Sciatic nerve (tissue), 2 donors: ENCODE results near the gene CACNA1C. TPM values are rescaled to one million over a fixed set of nuclear protein-coding genes. Genes with fewer than 3 reads are reported as not detected.
A peak's percentile ranks its signal among the peaks of the same experiment; 100 is the strongest.

ENCODE experiments used
- ATAC-seq: fragments of 200-7000 bp; cut with Tn5 transposase; one replicate; pipeline ENCODE4 v1.9.1; 2020; ENCODE audit warnings: mild to moderate bottlenecking, moderate library complexity
- DNase-seq: peaks from one replicate; pipeline ENCODE4 v3.0.0-alpha.2; 2020; ENCODE audit warnings: low spot score
- intact Hi-C: fragments of 100-400 bp; cut with DNase I; formaldehyde crosslinking; loops from one replicate; pipeline ENCODE4 v1.14.2; 2022
- total RNA-seq: library from RNA; stranded (reverse); fragmentation: NEBNext Ultra II Directional; extraction: Animal tissue kit (Norgen Biotek cat#: 25700); gene quantifications from one replicate; pipeline ENCODE4 v1.2.1, GENCODE V29; 2021
- donor health status: DM: no; HTN: no; CAD: no.
- donor health status: DM: no; HTN: no; CAD: no.

Gene CACNA1C
- total RNA-seq, 1 donor from 2014 or later, result 9.0 TPM

DNA sequence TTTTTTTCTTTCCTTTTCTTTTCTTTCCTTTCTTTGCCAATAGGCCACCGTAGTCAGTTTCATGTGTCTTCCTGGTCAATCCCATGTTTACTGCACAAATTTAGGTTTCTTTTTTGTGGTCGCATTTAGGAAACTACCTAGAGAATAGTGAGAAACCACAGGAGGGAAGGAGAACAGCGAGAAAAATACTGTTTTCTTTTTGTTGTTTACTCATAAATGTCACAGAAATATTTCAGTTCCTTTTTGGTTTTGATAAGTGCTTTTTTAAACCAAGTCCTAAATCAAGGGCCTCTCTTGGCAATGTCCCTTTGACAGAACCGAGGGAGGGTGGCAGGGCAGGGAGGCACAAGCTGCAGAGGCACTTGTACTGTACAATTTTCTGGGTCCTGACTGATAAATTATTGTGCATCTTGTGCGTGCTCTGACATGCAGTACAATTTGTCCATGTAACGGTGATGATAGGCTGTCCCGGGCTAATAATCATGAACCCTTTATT is 326.1 kb downstream of the CACNA1C start:
- ATAC-seq (no peak), DNase-seq (no peak)
- intact Hi-C loops, result no loop called here

- ATAC-seq (no peak), DNase-seq (peak; percentile 5)
- intact Hi-C loops, result no loop called here
Observed at GRCh38 chr12:2380946-2381345, 328.2 kb downstream of the CACNA1C start.

GRCh38 chr12:2382370-2383155 is 329.8 kb downstream of the CACNA1C start:
- ATAC-seq (no peak), DNase-seq (no peak)
- intact Hi-C loops, result no loop called here

GRCh38 chr12:2383325-2384028 is 330.7 kb downstream of the CACNA1C start:
- intact Hi-C loops, result no loop called here
- no peak for DNase-seq
- peak; percentile 63 for ATAC-seq

DNA sequence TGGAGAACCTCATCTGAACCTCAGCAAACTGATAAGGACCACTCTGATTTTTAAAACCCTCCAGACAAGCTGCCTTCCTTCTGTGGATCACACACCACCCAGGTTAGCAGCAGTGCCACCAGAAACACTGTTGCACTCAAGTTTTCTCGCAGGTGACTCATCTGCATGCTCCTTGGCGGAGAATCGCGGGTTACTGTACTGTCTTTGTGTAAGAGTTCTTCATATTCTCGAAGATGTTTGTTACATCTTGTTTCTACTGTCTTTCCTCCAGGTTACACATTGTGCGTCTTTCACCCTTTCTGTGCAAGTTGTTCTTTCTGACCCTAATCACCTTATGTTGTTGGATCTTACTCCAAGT is 331.2 kb downstream of the CACNA1C start:
- no peak for ATAC-seq
- intact Hi-C loops, result no loop called here
- DNase-seq, result no peak

DNA sequence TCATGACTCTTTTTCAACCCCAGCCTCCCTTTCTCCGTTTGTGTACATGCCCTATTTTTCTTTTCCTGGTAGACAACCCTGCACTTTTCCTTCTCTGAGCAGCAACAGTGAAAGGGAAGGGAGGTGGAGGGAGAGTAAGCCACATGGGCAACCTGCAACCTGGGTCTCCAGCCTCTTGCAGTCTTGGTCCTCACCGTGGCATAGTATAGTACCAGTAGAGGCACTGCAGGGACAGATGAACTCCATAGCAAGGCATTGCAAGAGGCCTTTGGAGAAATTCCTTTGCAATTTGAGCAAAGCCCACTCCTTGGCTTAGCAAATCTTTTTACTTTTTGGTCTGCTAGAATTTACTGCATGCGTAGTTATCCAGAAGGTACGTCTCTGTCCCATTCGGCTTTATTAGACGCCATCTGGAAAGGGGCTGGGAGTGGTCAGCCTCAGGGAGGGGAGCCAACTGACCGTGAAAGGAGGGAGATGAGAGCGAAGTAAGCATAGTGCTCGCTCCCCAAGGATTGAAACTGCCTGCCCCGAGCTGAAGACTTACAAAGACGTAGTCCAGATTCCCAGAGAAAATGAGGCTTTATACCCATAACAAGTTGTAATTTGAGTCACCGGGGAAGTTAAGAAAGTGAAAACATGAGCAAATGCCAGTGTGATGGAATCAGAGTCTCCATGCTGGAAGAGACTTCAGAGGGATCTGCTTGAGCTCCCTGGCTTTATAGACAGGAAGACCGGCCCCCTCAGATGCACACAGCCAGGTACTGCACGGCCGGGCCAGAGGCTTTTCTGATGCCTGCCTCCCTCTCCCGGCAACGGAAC is 332.0 kb downstream of the CACNA1C start:
- intact Hi-C loops, result no loop called here
- ATAC-seq (peak; percentile 58), DNase-seq (no peak)

DNA sequence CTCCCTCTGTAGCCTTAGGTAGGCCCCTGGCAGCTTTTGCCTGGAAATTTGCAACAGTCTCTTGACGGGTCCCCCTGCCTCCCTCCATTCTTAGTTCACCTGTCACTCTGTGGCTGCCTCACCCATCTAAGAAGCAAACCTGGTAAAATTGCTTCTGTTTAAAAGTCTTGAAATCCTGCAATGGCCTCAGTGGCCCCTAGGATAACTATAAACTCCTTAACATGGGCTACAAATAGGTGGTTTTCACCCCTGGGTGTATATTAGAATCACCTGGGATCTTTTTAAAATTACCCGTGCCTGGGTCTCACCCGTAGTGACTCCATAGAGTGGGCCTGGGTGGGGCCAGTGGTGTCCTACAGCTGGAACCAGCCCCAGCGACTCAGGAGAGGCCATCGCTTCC is 332.7 kb downstream of the CACNA1C start:
- DNase-seq, result no peak
- no peak for ATAC-seq
- intact Hi-C loops, result no loop called here

- intact Hi-C loops, result no loop called here
- ATAC-seq (no peak), DNase-seq (no peak)
Observed at GRCh38 chr12:2386566-2386965, 333.8 kb downstream of the CACNA1C start.

DNA sequence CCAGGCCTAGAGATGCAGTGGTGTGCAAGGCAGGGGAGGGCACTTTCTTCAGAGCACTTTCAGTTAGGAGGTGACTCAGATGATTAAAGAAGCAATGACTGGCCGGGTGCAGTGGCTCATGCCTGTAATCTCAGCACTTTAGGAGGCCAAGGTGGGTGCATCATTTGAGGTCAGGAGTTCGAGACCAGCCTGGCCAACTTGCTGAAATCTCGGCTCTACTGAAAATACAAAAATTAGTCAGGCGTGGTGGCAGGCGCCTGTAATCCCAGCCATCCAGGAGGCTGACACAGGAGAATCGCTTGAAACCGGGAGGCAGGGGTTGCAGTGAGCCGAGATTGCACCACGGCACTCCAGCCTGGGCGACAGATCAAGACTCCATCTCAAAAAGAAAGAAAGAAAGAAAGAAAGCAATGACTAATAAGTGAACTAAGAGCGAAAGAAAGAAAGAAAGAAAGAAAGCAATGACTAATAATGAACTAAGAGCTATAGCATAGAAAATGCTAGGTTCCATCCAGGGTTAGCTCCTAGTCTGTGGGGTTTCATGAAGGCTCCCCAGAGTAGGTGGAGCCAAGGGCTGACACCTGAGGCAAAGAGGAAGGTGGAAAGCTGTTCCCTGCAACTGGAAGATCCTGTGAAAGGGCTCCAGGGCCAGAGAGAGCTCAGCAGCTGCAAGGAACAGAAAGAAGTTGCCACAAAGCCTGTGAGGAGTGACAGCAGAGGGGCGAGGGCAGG is 334.5 kb downstream of the CACNA1C start:
- intact Hi-C loops, result no loop called here
- DNase-seq, result no peak
- no peak for ATAC-seq

DNA sequence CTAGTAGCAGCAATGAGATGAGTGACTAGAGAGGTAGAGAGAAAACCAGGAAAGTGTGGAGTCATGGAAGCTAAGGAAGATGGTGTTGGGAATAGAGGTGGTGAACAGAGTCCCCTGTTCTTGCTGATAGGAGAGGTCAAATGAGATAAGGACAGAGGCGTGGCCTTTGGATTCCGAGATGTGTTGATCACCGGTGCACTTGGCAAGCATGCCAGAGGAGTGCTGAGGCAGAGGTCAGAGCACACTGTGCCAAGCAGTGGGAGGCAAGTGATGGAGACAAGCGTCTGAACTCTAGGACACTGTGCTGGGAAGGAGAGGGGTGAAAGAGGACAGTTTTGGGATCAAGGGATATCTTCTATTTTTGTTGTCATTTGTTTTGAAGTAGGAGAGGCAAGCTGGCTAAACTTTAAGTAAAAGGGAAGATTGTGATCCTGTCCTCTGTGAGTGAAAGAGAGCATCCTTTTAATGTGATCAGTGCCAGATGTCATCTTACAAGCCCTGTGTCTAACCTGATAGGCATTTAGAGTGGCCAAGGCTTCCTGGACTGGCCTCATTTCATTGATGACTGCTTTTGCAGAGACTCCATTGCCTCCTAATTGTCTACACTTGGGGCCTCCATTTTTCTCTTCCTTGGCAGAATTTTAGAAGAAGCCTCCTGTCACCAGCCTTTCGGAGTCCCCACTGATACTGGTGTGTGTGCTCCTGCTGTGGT is 336.4 kb downstream of the CACNA1C start:
- DNase-seq, result no peak
- intact Hi-C loops, result no loop called here
- no peak for ATAC-seq

GRCh38 chr12:2390133-2390532 is 337.3 kb downstream of the CACNA1C start:
- intact Hi-C loops, result no loop called here
- DNase-seq (no peak), ATAC-seq (no peak)

DNA sequence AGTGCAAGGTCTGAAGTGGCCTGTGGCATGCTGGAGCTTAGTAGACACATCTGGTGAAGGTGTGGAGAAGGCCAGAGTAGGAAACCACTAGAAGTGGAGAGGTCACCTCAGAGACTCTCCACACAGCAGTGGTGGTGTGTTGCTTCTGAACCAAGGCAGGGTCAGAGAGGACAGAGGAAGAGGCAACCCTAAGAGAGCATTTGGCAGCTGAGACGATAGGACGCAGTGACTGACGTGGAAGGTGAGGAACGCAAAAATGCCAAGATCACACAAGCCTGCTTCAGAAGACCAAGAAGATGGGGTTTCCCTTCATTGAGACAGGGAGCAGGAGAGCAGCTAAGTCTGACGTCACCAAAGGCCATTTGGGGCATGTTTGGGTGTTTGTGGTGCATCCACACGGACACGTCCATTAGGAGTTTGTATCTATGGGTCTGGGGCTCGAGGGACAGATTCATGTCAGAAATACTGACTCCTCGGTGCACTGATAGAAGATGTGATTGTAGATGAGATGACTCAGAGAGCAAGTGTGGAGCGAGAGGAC is 338.1 kb downstream of the CACNA1C start:
- DNase-seq (no peak), ATAC-seq (no peak)
- intact Hi-C loops, result no loop called here

GRCh38 chr12:2391740-2392331 is 339.0 kb downstream of the CACNA1C start:
- intact Hi-C loops, result no loop called here
- DNase-seq, result no peak
- no peak for ATAC-seq

GRCh38 chr12:2393016-2393415 is 340.2 kb downstream of the CACNA1C start:
- DNase-seq (no peak), ATAC-seq (no peak)

DNA sequence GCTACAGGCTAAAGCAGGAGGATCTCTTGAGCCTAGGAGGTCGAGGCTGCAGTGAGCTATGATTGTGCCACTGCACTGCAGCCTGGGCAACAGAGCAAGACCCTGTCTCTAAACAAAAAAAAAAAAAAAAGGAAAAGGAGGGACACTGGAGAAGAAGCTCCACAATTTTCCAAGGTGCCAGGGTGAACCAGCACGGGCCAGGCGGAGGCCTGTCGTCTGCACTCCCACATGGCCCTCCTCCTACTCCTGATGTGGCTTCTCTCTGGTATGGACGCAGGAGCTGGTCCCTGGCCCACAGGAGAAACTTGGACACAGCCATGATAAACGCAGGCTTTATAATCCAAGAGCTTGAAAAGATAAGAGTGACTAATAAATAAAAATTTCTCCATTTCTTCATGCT is 341.2 kb downstream of the CACNA1C start:
- intact Hi-C loops, result no loop called here
- DNase-seq, result peak; percentile 37
- ATAC-seq, result no peak

More at GRCh38 chr12:2393016-2393415, 340.2 kb downstream of the CACNA1C start:
- intact Hi-C loops, result no loop called here

- intact Hi-C loops, result no loop called here
- DNase-seq, result no peak
- ATAC-seq, result peak; percentile 61
Observed at GRCh38 chr12:2395354-2395977, 342.7 kb downstream of the CACNA1C start.

GRCh38 chr12:2396448-2396871 is 343.7 kb downstream of the CACNA1C start:
- intact Hi-C loops, result no loop called here
- peak; percentile 69 for ATAC-seq
- peak; percentile 68 for DNase-seq
